Lower leg skin (tissue), 4 donors: Measurements from ENCODE around the gene RIMS4. TPM values are rescaled to one million over a fixed set of nuclear protein-coding genes. Genes with fewer than 3 reads are reported as not detected.
A peak's percentile ranks its signal among the peaks of the same experiment; 100 is the strongest.
"Not testable (repeated sequence)": the region's sequence is repeated elsewhere in the genome, so short reads cannot be mapped to it uniquely, and the experiment has no call there.

Source experiments
- DNase-seq, 2 donors: peaks; one replicate each; pipeline ENCODE4 v3.0.0-alpha.2; 2019; ENCODE audit warnings: low spot score in 2 of 2
- H3K4me3 ChIP-seq: fragments of 200-600 bp; sonication (generic); 2 replicates; pipeline ENCODE4 v1.5.1; 2017; ENCODE audit warnings: mild to moderate bottlenecking, low read depth; ENCODE audit not compliant: poor library complexity, severe bottlenecking
- CTCF ChIP-seq, 3 donors: fragments of 450-650 bp; IDR thresholded peaks; one replicate each; pipeline ENCODE4 v1.5.1; 2016; ENCODE audit warnings: antibody characterized with exemption in 3 of 3, mild to moderate bottlenecking in 3 of 3, moderate library complexity in 2 of 3
- POLR2A ChIP-seq, 2 donors: fragments of 450-650 bp; IDR thresholded peaks; one replicate each; pipeline ENCODE4 v1.6.1; 2016 to 2017; ENCODE audit warnings: antibody characterized with exemption in 2 of 2, mild to moderate bottlenecking in 1 of 2, moderate library complexity in 1 of 2
- WGBS, 2 donors: methylation state at CpG; one replicate each; pipeline ENCODE4 v1.1.5; 2018; 5-methylcytosine and 5-hydroxymethylcytosine counted together
- intact Hi-C: fragments of 100-400 bp; cut with DNase I; formaldehyde crosslinking; loops from one replicate; pipeline ENCODE4 v1.15.0; 2023; ENCODE audit warnings: low total_unique reads
- total RNA-seq, 4 donors: library from RNA; depleted of rRNA; stranded (reverse); fragments of >200 nt; gene quantifications; one replicate each; pipeline ENCODE4 v1.1.0, GENCODE V29; 2016

RIMS4 gene
- total RNA-seq, 4 donors from 2014 or later: 0.12 to 0.91 (median 0.39) TPM; not detected in 1

GRCh38 chr20:44829688-44830087, 19.3 kb upstream of the RIMS4 start:
- no peak for DNase-seq
- intact Hi-C loops: no loop called here
- no peak for TF ChIP-seq POLR2A (IDR thresholded peaks at IDR 0.05)
- TF ChIP-seq CTCF (IDR thresholded peaks at IDR 0.05): no peak
- WGBS, 2 donors: 66 to 77% methylated on average over 5 of the region's 5 CpGs
- H3K4me3 ChIP-seq: no peak overlapping the region

- no peak for DNase-seq
- intact Hi-C loops: no loop called here
- TF ChIP-seq POLR2A (IDR thresholded peaks at IDR 0.05): no peak
- TF ChIP-seq CTCF (IDR thresholded peaks at IDR 0.05): no peak
- WGBS, 2 donors: 46 to 55% methylated on average over 2 of the region's 2 CpGs
- no peak overlapping the region for H3K4me3 ChIP-seq
These were observed 18.3 kb upstream of the RIMS4 start for GRCh38 chr20:44828640-44829039.

GRCh38 chr20:44827401-44827800, 17.1 kb upstream of the RIMS4 start:
- intact Hi-C loops: no loop called here
- no peak overlapping the region for H3K4me3 ChIP-seq
- 12 to 19% methylated on average over 1 of the region's 1 CpG for WGBS, 2 donors
- DNase-seq: no peak
- TF ChIP-seq CTCF (IDR thresholded peaks at IDR 0.05) (no peak), POLR2A (IDR thresholded peaks at IDR 0.05) (no peak)

- DNase-seq: peak in 1 of 2 donors; percentile 61
- WGBS, 2 donors: 77 to 80% methylated on average over 6 of the region's 6 CpGs
- H3K4me3 ChIP-seq, intact Hi-C loops: not testable (repeated sequence)
These were observed 11.2 kb upstream of the RIMS4 start for GRCh38 chr20:44821576-44821975.

- intact Hi-C loops: no loop called here
- 62 to 64% methylated on average over 4 of the region's 4 CpGs for WGBS, 2 donors
- DNase-seq: peak in 1 of 2 donors; percentile 23
- no peak overlapping the region for H3K4me3 ChIP-seq
- TF ChIP-seq CTCF (IDR thresholded peaks at IDR 0.05) (no peak), POLR2A (IDR thresholded peaks at IDR 0.05) (no peak)
These were observed 9.6 kb upstream of the RIMS4 start for GRCh38 chr20:44819936-44820335.

- DNase-seq: peak in 1 of 2 donors; percentile 74
- TF ChIP-seq CTCF (IDR thresholded peaks at IDR 0.05) (no peak), POLR2A (IDR thresholded peaks at IDR 0.05) (no peak)
- 80 to 89% methylated on average over 6 of the region's 6 CpGs for WGBS, 2 donors
- H3K4me3 ChIP-seq: no peak overlapping the region
- intact Hi-C loops: no loop called here
These were observed 7.0 kb upstream of the RIMS4 start for GRCh38 chr20:44817143-44817910.
